ENCODE results near the gene MGAM2. TPM values are rescaled to one million over a fixed set of nuclear protein-coding genes. Genes with fewer than 3 reads are reported as not detected.

The MGAM2 gene
- total and polyA plus RNA-seq, 2 of the 4 experiments (the other 2 are of a cell fraction): not detected

DNA sequence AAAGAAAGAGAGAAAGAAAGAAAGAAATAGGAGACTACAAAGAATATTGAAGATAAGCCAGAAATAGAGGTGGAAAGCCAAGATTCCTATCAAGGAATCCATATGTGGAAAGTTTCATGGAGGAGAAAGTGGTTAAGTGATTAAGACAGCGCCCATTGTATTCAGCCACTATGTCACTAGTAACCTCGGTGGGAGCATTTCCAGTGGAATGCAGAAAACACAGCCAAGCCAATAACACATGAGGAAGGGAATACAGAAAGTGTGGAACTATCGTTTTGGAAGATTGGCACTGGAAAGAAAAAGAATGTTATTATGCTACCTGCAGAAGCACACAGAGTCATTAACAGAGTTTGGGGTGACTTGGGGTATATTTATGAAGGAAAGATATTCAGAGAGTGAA is 2.7 kb downstream of the MGAM2 start:
- no peak for TF ChIP-seq CEBPB (IDR thresholded peaks at IDR 0.05; ENCODE audit: low read depth, low read length)
- Histone ChIP-seq H3K18ac (ENCODE audit: low read depth, low read length) (no peak overlapping the region), H3K14ac (replicated peaks; ENCODE audit: low read depth, low read length) (no peak overlapping the region), H3K27ac (ENCODE audit: insufficient read depth, low read length) (no peak overlapping the region), H4K20me1 (ENCODE audit: insufficient read depth, low read length) (no peaks in the 10 kb centered on the region), H2BK5ac (ENCODE audit: low read depth, low read length, poor library complexity, severe bottlenecking) (no peak overlapping the region), H4K8ac (ENCODE audit: low read depth in 2 of 2, low read length in 2 of 2) (no peak overlapping the region), H2AK9ac (replicated peaks; ENCODE audit: low read depth, low read length, poor library complexity) (no peak overlapping the region), H2AK5ac (ENCODE audit: low read depth, low read length) (no peak overlapping the region), H3K56ac (ENCODE audit: extremely low read depth, insufficient read depth, low read length) (no peak overlapping the region), H3K23ac (ENCODE audit: low read depth, low read length) (no peak overlapping the region), H3K9me1 (ENCODE audit: insufficient read depth, low read length) (no peaks in the 10 kb centered on the region), H3K79me1 (ENCODE audit: low read depth in 1 of 2, low read length in 2 of 2) (no peaks in the 10 kb centered on the region), H4K91ac (ENCODE audit: insufficient read depth, low read depth, low read length) (no peak overlapping the region), H4K5ac (ENCODE audit: low read depth, low read length) (no peak overlapping the region), H3K4ac (ENCODE audit: low read depth, low read length) (no peak overlapping the region), H3K9me3 (ENCODE audit: control insufficient read depth, insufficient read depth, low read length) (peaks cover 6% of the 10 kb centered on the region), H3K27me3 (ENCODE audit: control insufficient read depth, insufficient read depth, low read length) (no peaks in the 10 kb centered on the region), H2AFZ (replicated peaks; ENCODE audit: low read length, poor library complexity) (no peak overlapping the region), H3K9ac (ENCODE audit: low read depth, low read length) (no peak overlapping the region), H2BK20ac (ENCODE audit: low read depth, low read length) (no peak overlapping the region), H3K4me3 (ENCODE audit: insufficient read depth, low read depth, low read length) (no peak overlapping the region), H2BK15ac (ENCODE audit: low read depth, low read length) (no peak overlapping the region), H3K4me2 (ENCODE audit: low read depth, low read length) (no peak overlapping the region), H3K4me1 (ENCODE audit: control insufficient read depth, insufficient read depth, low read length) (no peaks in the 10 kb centered on the region), H3K36me3 (ENCODE audit: control insufficient read depth, insufficient read depth, low read length) (no peaks in the 10 kb centered on the region), H2BK120ac (ENCODE audit: low read depth, low read length) (no peak overlapping the region)
- CTCF ChIA-PET: no interaction called here
- POLR2A ChIA-PET (ENCODE audit: unreplicated experiment): no interaction called here
- dilution Hi-C loops (cut with HindIII; ENCODE audit: low sequenced_read_pairs, unreplicated experiment) (no loop called here), intact Hi-C loops (cut with micrococcal nuclease) (no loop called here), in situ Hi-C loops (cut with MboI; ENCODE audit: low sequenced_read_pairs) (no loop called here)
- WGBS, 2 experiments (ENCODE audit: extremely low coverage in 2 of 2, insufficient read length in 1 of 2): no CpG with 5 or more reads among the region's 3 CpGs
- no peak for ATAC-seq (ENCODE audit: low read depth)
- BruUV-seq (replicated peaks): no TSS peak
- DNase-seq: no peak

Data from IMR-90 (cell line).